ENCODE data around the gene C11orf52.

Gene C11orf52

GRCh38 chr11:111918390-111919256 is at the start of gene C11orf52:
Gene C11orf52 (plus strand): TSS chr11:111918913. CDS start chr11:111918973, 60 bp downstream.
- TF ChIP-seq CTCF (IDR thresholded peaks at IDR 0.05; ENCODE audit: extremely low read depth, missing control alignments), result no peak
- no peak for DNase-seq (ENCODE audit: low spot score)

GRCh38 chr11:111870113-111870512 is 48.6 kb upstream of the C11orf52 start:
- TF ChIP-seq CTCF (IDR thresholded peaks at IDR 0.05; ENCODE audit: extremely low read depth, missing control alignments), result no peak
- DNase-seq (ENCODE audit: low spot score), result no peak

GRCh38 chr11:111870522-111870885 is 48.2 kb upstream of the C11orf52 start:
- TF ChIP-seq CTCF (IDR thresholded peaks at IDR 0.05; ENCODE audit: extremely low read depth, missing control alignments), result no peak
- DNase-seq (ENCODE audit: low spot score), result peak; percentile 42

GRCh38 chr11:111870886-111871692 is 47.6 kb upstream of the C11orf52 start, which contains the start of gene ALG9:
Gene ALG9 (minus strand): TSS chr11:111871581. CDS start chr11:111871482, 99 bp downstream.
- TF ChIP-seq CTCF (IDR thresholded peaks at IDR 0.05; ENCODE audit: extremely low read depth, missing control alignments), result no peak
- peak; percentile 90 for DNase-seq (ENCODE audit: low spot score)

- peak; percentile 20 for DNase-seq (ENCODE audit: low spot score)
- no peak for TF ChIP-seq CTCF (IDR thresholded peaks at IDR 0.05; ENCODE audit: extremely low read depth, missing control alignments)
Observed at GRCh38 chr11:111871693-111872161, 47.0 kb upstream of the C11orf52 start.

- no peak for TF ChIP-seq CTCF (IDR thresholded peaks at IDR 0.05; ENCODE audit: extremely low read depth, missing control alignments)
- no peak for DNase-seq (ENCODE audit: low spot score)
Observed at GRCh38 chr11:111878385-111878848, 40.3 kb upstream of the C11orf52 start.

Data from GM20000 (cell line).